GM12872 (cell line): Measurements from ENCODE around the gene SLC25A17.

ENCODE experiments used
- TF ChIP-seq, protein P1 (sequence below): IDR thresholded peaks from 3 replicates; pipeline ENCODE4 v1.5.1; 2011; ENCODE audit warnings: low read depth, mild to moderate bottlenecking, low read length, moderate library complexity; ENCODE audit not compliant: insufficient read depth

SLC25A17 gene, protein sequence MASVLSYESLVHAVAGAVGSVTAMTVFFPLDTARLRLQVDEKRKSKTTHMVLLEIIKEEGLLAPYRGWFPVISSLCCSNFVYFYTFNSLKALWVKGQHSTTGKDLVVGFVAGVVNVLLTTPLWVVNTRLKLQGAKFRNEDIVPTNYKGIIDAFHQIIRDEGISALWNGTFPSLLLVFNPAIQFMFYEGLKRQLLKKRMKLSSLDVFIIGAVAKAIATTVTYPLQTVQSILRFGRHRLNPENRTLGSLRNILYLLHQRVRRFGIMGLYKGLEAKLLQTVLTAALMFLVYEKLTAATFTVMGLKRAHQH

GRCh38 chr22:40818747-40819598 is at the start of gene SLC25A17:
Gene SLC25A17 (minus strand): TSS chr22:40819346. CDS start chr22:40819248, 98 bp downstream.
- TF ChIP-seq, protein P1, sequence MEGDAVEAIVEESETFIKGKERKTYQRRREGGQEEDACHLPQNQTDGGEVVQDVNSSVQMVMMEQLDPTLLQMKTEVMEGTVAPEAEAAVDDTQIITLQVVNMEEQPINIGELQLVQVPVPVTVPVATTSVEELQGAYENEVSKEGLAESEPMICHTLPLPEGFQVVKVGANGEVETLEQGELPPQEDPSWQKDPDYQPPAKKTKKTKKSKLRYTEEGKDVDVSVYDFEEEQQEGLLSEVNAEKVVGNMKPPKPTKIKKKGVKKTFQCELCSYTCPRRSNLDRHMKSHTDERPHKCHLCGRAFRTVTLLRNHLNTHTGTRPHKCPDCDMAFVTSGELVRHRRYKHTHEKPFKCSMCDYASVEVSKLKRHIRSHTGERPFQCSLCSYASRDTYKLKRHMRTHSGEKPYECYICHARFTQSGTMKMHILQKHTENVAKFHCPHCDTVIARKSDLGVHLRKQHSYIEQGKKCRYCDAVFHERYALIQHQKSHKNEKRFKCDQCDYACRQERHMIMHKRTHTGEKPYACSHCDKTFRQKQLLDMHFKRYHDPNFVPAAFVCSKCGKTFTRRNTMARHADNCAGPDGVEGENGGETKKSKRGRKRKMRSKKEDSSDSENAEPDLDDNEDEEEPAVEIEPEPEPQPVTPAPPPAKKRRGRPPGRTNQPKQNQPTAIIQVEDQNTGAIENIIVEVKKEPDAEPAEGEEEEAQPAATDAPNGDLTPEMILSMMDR, result peak; percentile 60

- TF ChIP-seq, protein P1, result no peak
Measured at GRCh38 chr22:40867109-40867508, 48.0 kb upstream of the SLC25A17 start.

GRCh38 chr22:40862537-40862936 is 43.4 kb upstream of the SLC25A17 start:
- TF ChIP-seq, protein P1, result no peak

- TF ChIP-seq, protein P1, result no peak
Measured at GRCh38 chr22:40862013-40862412, 42.9 kb upstream of the SLC25A17 start, which contains the start of gene DNAJB7. Gene DNAJB7 (minus strand): TSS chr22:40862113. CDS start chr22:40861994, 119 bp downstream.

- TF ChIP-seq, protein P1, result no peak
Measured at GRCh38 chr22:40857309-40857855, 38.2 kb upstream of the SLC25A17 start.

- TF ChIP-seq, protein P1, result peak; percentile 37; the same call in 1 of the 3 replicates
Measured at GRCh38 chr22:40856513-40857308, 37.6 kb upstream of the SLC25A17 start, which contains the start of the genes ST13 and XPNPEP3. Gene ST13 (minus strand): TSS chr22:40856639. CDS start chr22:40856540, 99 bp downstream. Gene XPNPEP3 (plus strand): TSS chr22:40857148. CDS start chr22:40857182, 34 bp downstream.
